Measurements from ENCODE around the gene NOS1.

NOS1 gene

DNA sequence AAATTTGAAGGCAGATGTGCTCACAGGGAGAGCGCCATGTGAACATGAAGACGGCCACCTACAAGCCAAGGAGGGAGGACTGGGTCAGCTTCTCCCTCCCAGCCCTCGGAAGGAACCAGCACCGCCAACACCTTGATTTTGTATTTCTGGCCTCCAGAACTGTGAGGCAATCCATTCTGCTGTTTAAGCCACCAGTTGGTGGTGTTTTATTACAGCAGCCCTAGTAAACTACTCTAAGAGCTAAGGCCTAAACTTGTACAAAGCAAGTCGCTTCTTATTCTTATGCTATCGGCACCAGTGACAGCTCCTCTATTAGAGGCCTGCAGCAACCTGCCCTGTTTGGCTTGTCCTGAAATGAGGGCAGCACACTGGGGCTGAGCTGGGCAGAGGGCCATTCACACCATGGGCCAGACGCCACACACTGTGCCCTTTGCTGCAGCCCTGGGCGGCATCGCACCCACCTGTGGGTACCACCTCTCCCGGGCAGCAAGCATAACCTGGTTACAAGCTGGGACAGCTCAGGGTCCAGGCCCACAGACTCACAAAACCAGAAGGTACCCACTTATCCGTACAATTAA, 62.7 kb downstream of the NOS1 start:
- Histone ChIP-seq H3K27me3 (peaks cover 5% of the 10 kb centered on the region), H3K4me3 (ENCODE audit: low read depth, low read length) (no peak overlapping the region), H3K9me3 (no peaks in the 10 kb centered on the region; the same call in 1 of the 2 replicates), H3K36me3 (no peaks in the 10 kb centered on the region), H3K4me1 (no peaks in the 10 kb centered on the region)
- no peak for DNase-seq
- no peak for TF ChIP-seq CTCF (IDR thresholded peaks at IDR 0.05; ENCODE audit: low read depth, low read length)

- peaks cover 5% of the 10 kb centered on the region for H3K27me3 ChIP-seq
- no peak overlapping the region for H3K4me3 ChIP-seq (ENCODE audit: low read depth, low read length)
- no peaks in the 10 kb centered on the region; the same call in 1 of the 2 replicates for H3K9me3 ChIP-seq
- DNase-seq: no peak
- no peaks in the 10 kb centered on the region for H3K4me1 ChIP-seq
- no peak for TF ChIP-seq CTCF (IDR thresholded peaks at IDR 0.05; ENCODE audit: low read depth, low read length)
- H3K36me3 ChIP-seq: no peaks in the 10 kb centered on the region
Measured at GRCh38 chr12:117298191-117298590, 63.2 kb downstream of the NOS1 start.

DNA sequence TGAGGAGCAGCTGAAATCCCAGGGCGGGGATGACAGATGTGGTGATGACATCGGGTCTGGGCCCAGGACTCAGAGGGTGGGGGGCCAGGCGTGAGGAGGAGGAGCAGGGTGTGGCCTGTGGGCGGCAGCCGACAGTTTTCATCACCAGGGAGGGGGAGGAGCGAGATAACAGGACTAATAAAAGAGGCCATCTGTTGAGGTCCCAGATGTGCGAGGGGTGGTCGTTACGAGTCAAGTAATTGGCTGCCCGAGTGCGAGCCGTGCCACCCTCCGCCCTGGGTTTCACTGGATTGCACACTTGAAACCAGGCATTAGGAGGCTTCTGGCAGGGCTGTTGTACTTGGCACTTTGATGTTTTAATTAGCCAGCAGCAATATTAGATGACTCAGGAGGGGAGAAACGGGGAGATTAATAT, 67.2 kb downstream of the NOS1 start:
- Histone ChIP-seq H3K4me1 (no peaks in the 10 kb centered on the region), H3K27me3 (peaks cover 5% of the 10 kb centered on the region), H3K36me3 (no peaks in the 10 kb centered on the region), H3K9me3 (no peaks in the 10 kb centered on the region), H3K4me3 (ENCODE audit: low read depth, low read length) (no peak overlapping the region)
- TF ChIP-seq CTCF (IDR thresholded peaks at IDR 0.05; ENCODE audit: low read depth, low read length): no peak
- DNase-seq: no peak

GRCh38 chr12:117293510-117293909, 67.9 kb downstream of the NOS1 start:
- Histone ChIP-seq H3K36me3 (no peaks in the 10 kb centered on the region), H3K9me3 (no peaks in the 10 kb centered on the region), H3K4me1 (no peaks in the 10 kb centered on the region), H3K27me3 (peaks cover 5% of the 10 kb centered on the region), H3K4me3 (ENCODE audit: low read depth, low read length) (no peak overlapping the region)
- DNase-seq: no peak
- TF ChIP-seq CTCF (IDR thresholded peaks at IDR 0.05; ENCODE audit: low read depth, low read length): no peak

GRCh38 chr12:117292688-117293087, 68.7 kb downstream of the NOS1 start:
- no peak for DNase-seq
- H3K9me3 ChIP-seq: no peaks in the 10 kb centered on the region
- no peaks in the 10 kb centered on the region for H3K36me3 ChIP-seq
- no peaks in the 10 kb centered on the region for H3K4me1 ChIP-seq
- no peak for TF ChIP-seq CTCF (IDR thresholded peaks at IDR 0.05; ENCODE audit: low read depth, low read length)
- H3K27me3 ChIP-seq: peaks cover 5% of the 10 kb centered on the region
- H3K4me3 ChIP-seq (ENCODE audit: low read depth, low read length): no peak overlapping the region

DNA sequence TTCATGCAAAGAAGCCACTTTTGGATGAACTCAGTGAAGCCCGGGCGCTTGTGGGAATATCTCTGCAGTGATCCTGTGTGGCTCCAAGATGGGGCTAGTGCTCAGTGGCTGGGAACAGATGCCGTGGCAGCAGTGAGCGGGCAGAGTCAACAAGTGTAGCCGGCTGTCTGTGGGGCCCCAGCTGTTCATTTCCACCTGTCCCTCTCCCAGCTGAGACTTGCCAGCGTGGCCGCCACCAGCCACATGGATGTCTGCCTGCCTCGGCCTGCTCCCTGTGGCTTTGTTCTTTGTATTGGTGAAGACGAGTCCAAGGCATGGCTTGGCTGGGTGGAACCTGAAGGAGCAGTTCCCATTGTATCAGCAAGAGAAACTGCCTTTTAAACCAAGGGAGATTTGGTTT, 77.3 kb downstream of the NOS1 start:
- DNase-seq: no peak
- no peaks in the 10 kb centered on the region for H3K4me1 ChIP-seq
- H3K36me3 ChIP-seq: no peaks in the 10 kb centered on the region
- no peak for TF ChIP-seq CTCF (IDR thresholded peaks at IDR 0.05; ENCODE audit: low read depth, low read length)
- H3K4me3 ChIP-seq (ENCODE audit: low read depth, low read length): no peak overlapping the region
- H3K27me3 ChIP-seq: no peaks in the 10 kb centered on the region; the same call in 1 of the 2 replicates
- no peaks in the 10 kb centered on the region; the same call in 1 of the 2 replicates for H3K9me3 ChIP-seq
